ENCODE measurements around the gene RNF222.

Gene RNF222

GRCh38 chr17:8397636-8398035 is at the start of gene RNF222:
Gene RNF222, minus strand, starts transcription at chr17:8397827. Its CDS starts 4,366 bp downstream, at chr17:8393461.
- Mint-ChIP-seq H3K27ac (no peak within 1 kb of the TSS), H3K4me1 (peaks cover 6% of the 10 kb centered on the region)
- ATAC-seq (ENCODE audit: low read depth) = no peak

GRCh38 chr17:8445536-8445935 is 47.9 kb upstream of the RNF222 start:
- H3K27me3 Mint-ChIP-seq = no peaks in the 10 kb centered on the region
- DNase-seq (ENCODE audit: low spot score in 2 of 2) (no peak), ATAC-seq (ENCODE audit: low read depth) (no peak)
- peaks cover 22% of the 10 kb centered on the region for H3K36me3 Mint-ChIP-seq
- peaks cover 21% of the 10 kb centered on the region for H3K4me1 Mint-ChIP-seq
- no peaks in the 10 kb centered on the region for H3K9me3 Mint-ChIP-seq
- H3K4me3 Mint-ChIP-seq = no peak overlapping the region
- H3K27ac Mint-ChIP-seq = no peak overlapping the region

More at GRCh38 chr17:8397636-8398035, at the start of gene RNF222:
- no peak for DNase-seq (ENCODE audit: low spot score in 2 of 2)
- no peaks in the 10 kb centered on the region for H3K36me3 Mint-ChIP-seq
- peaks cover 20% of the 10 kb centered on the region for H3K27me3 Mint-ChIP-seq
- H3K9me3 Mint-ChIP-seq = no peaks in the 10 kb centered on the region
- no peak within 1 kb of the TSS for H3K4me3 Mint-ChIP-seq

- Mint-ChIP-seq H3K27ac (no peak overlapping the region), H3K4me3 (no peak overlapping the region), H3K4me1 (peaks cover 25% of the 10 kb centered on the region), H3K36me3 (peaks cover 22% of the 10 kb centered on the region), H3K27me3 (no peaks in the 10 kb centered on the region), H3K9me3 (no peaks in the 10 kb centered on the region)
- DNase-seq (ENCODE audit: low spot score in 2 of 2) = no peak
- no peak for ATAC-seq (ENCODE audit: low read depth)
Measured at GRCh38 chr17:8444494-8444893, 46.9 kb upstream of the RNF222 start.

- ATAC-seq (ENCODE audit: low read depth) (no peak), DNase-seq (ENCODE audit: low spot score in 2 of 2) (no peak)
- Mint-ChIP-seq H3K4me3 (no peak overlapping the region), H3K9me3 (no peaks in the 10 kb centered on the region), H3K27me3 (no peaks in the 10 kb centered on the region), H3K4me1 (peaks cover 25% of the 10 kb centered on the region), H3K27ac (no peak overlapping the region), H3K36me3 (peaks cover 19% of the 10 kb centered on the region)
Measured at GRCh38 chr17:8443756-8444155, 46.1 kb upstream of the RNF222 start.

- H3K4me3 Mint-ChIP-seq = no peak overlapping the region
- H3K27me3 Mint-ChIP-seq = no peaks in the 10 kb centered on the region
- DNase-seq (ENCODE audit: low spot score in 2 of 2) = no peak
- peaks cover 26% of the 10 kb centered on the region for H3K4me1 Mint-ChIP-seq
- H3K27ac Mint-ChIP-seq = no peak overlapping the region
- peaks cover 16% of the 10 kb centered on the region for H3K36me3 Mint-ChIP-seq
- no peak for ATAC-seq (ENCODE audit: low read depth)
- no peaks in the 10 kb centered on the region for H3K9me3 Mint-ChIP-seq
Measured at GRCh38 chr17:8442310-8442709, 44.7 kb upstream of the RNF222 start.

- DNase-seq (ENCODE audit: low spot score in 2 of 2) (no peak), ATAC-seq (ENCODE audit: low read depth) (no peak)
- Mint-ChIP-seq H3K27me3 (no peaks in the 10 kb centered on the region), H3K4me1 (peaks cover 27% of the 10 kb centered on the region), H3K27ac (peak overlapping the region; percentile 26), H3K9me3 (no peaks in the 10 kb centered on the region), H3K4me3 (no peak overlapping the region), H3K36me3 (peaks cover 13% of the 10 kb centered on the region)
Measured at GRCh38 chr17:8441690-8442089, 44.1 kb upstream of the RNF222 start.

GRCh38 chr17:8439681-8440080 is 42.1 kb upstream of the RNF222 start:
- Mint-ChIP-seq H3K27ac (no peak overlapping the region), H3K4me1 (peaks cover 33% of the 10 kb centered on the region), H3K36me3 (peaks cover 11% of the 10 kb centered on the region), H3K9me3 (no peaks in the 10 kb centered on the region), H3K27me3 (no peaks in the 10 kb centered on the region), H3K4me3 (no peak overlapping the region)
- ATAC-seq (ENCODE audit: low read depth) (no peak), DNase-seq (ENCODE audit: low spot score in 2 of 2) (no peak)

GRCh38 chr17:8438441-8438840 is 40.8 kb upstream of the RNF222 start:
- Mint-ChIP-seq H3K27me3 (no peaks in the 10 kb centered on the region), H3K9me3 (no peaks in the 10 kb centered on the region), H3K36me3 (peaks cover 5% of the 10 kb centered on the region), H3K27ac (no peak overlapping the region), H3K4me3 (no peak overlapping the region), H3K4me1 (peaks cover 32% of the 10 kb centered on the region)
- ATAC-seq (ENCODE audit: low read depth) = no peak
- no peak for DNase-seq (ENCODE audit: low spot score in 2 of 2)

GRCh38 chr17:8436844-8437171 is 39.2 kb upstream of the RNF222 start:
- peaks cover 24% of the 10 kb centered on the region for H3K4me1 Mint-ChIP-seq

GRCh38 chr17:8436169-8436843 is 38.7 kb upstream of the RNF222 start:
- peak overlapping the region; percentile 98 for H3K27ac Mint-ChIP-seq
- H3K36me3 Mint-ChIP-seq = peaks cover 3% of the 10 kb centered on the region
- ATAC-seq (ENCODE audit: low read depth) = peak; percentile 50

More at GRCh38 chr17:8436844-8437171, 39.2 kb upstream of the RNF222 start:
- Mint-ChIP-seq H3K9me3 (no peaks in the 10 kb centered on the region), H3K27ac (peak overlapping the region; percentile 98), H3K36me3 (peaks cover 5% of the 10 kb centered on the region), H3K4me3 (peak overlapping the region; percentile 97), H3K27me3 (no peaks in the 10 kb centered on the region)
- DNase-seq (ENCODE audit: low spot score in 2 of 2) (no peak), ATAC-seq (ENCODE audit: low read depth) (no peak)

GRCh38 chr17:8435245-8436168 is 37.9 kb upstream of the RNF222 start, which contains the start of gene NDEL1:
Gene NDEL1, plus strand, starts transcription at chr17:8435884. Its CDS starts 8,388 bp downstream, at chr17:8444272.
- H3K27ac Mint-ChIP-seq = peak within 1 kb of the TSS; percentile 98

More at GRCh38 chr17:8436169-8436843, 38.7 kb upstream of the RNF222 start:
- Mint-ChIP-seq H3K4me1 (peaks cover 20% of the 10 kb centered on the region), H3K9me3 (no peaks in the 10 kb centered on the region), H3K27me3 (no peaks in the 10 kb centered on the region), H3K4me3 (peak overlapping the region; percentile 97)
- no peak for DNase-seq (ENCODE audit: low spot score in 2 of 2)

GRCh38 chr17:8430966-8431365 is 33.3 kb upstream of the RNF222 start:
- Mint-ChIP-seq H3K4me1 (peaks cover 3% of the 10 kb centered on the region), H3K9me3 (no peaks in the 10 kb centered on the region), H3K27me3 (peaks cover 8% of the 10 kb centered on the region), H3K4me3 (no peak overlapping the region), H3K36me3 (no peaks in the 10 kb centered on the region), H3K27ac (no peak overlapping the region)
- ATAC-seq (ENCODE audit: low read depth) (no peak), DNase-seq (ENCODE audit: low spot score in 2 of 2) (no peak)

More at GRCh38 chr17:8435245-8436168, 37.9 kb upstream of the RNF222 start, which contains the start of gene NDEL1:
- Mint-ChIP-seq H3K36me3 (peaks cover 3% of the 10 kb centered on the region), H3K9me3 (no peaks in the 10 kb centered on the region), H3K4me3 (peak within 1 kb of the TSS; percentile 97), H3K27me3 (no peaks in the 10 kb centered on the region), H3K4me1 (peaks cover 15% of the 10 kb centered on the region)
- ATAC-seq (ENCODE audit: low read depth) (peak; percentile 90), DNase-seq (ENCODE audit: low spot score in 2 of 2) (peak; percentile 96 to 98)

- Mint-ChIP-seq H3K36me3 (no peaks in the 10 kb centered on the region), H3K4me3 (no peak overlapping the region), H3K27me3 (peaks cover 17% of the 10 kb centered on the region), H3K4me1 (no peaks in the 10 kb centered on the region), H3K27ac (no peak overlapping the region), H3K9me3 (no peaks in the 10 kb centered on the region)
- DNase-seq (ENCODE audit: low spot score in 2 of 2) (no peak), ATAC-seq (ENCODE audit: low read depth) (no peak)
Measured at GRCh38 chr17:8426802-8427201, 29.2 kb upstream of the RNF222 start.

- DNase-seq (ENCODE audit: low spot score in 2 of 2) (no peak), ATAC-seq (ENCODE audit: low read depth) (no peak)
- Mint-ChIP-seq H3K27me3 (peaks cover 19% of the 10 kb centered on the region), H3K9me3 (no peaks in the 10 kb centered on the region), H3K4me3 (no peak overlapping the region), H3K36me3 (peaks cover 2% of the 10 kb centered on the region), H3K27ac (no peak overlapping the region), H3K4me1 (no peaks in the 10 kb centered on the region)
Measured at GRCh38 chr17:8426094-8426720, 28.6 kb upstream of the RNF222 start.

Measured in memory B cell (primary cell).